ENCODE results near the gene RASA2. TPM values are rescaled to one million over a fixed set of nuclear protein-coding genes. Genes with fewer than 3 reads are reported as not detected.
A peak's percentile ranks its signal among the peaks of the same experiment; 100 is the strongest.

RASA2 gene
- total RNA-seq, 1 donor from 2014 or later = 42.3 TPM

- Mint-ChIP-seq H3K4me3 (no peak overlapping the region), H3K4me1 (peaks cover 7% of the 10 kb centered on the region), H3K9me3 (no peaks in the 10 kb centered on the region), H3K27me3 (no peaks in the 10 kb centered on the region), H3K27ac (no peak overlapping the region), H3K36me3 (ENCODE audit: low read depth) (no peaks in the 10 kb centered on the region)
- CTCF ChIA-PET = interaction anchor here (0.9 to 12.6 kb wide), 6 partner anchors 98 to 424 kb away, joined by 3 to 240 read pairs (median 56); partner anchors contain the start of gene PXYLP1
- TF ChIP-seq CTCF (IDR thresholded peaks at IDR 0.05) = no peak
- intact Hi-C loops (cut with micrococcal nuclease) = loop anchor here (10.0 kb wide), 1 partner anchor 451 kb away; no protein-coding TSS in a partner anchor
- DNase-seq (no peak), ATAC-seq (ENCODE audit: low read depth) (no peak)
- POLR2A ChIA-PET = no interaction called here
Measured at GRCh38 chr3:141456301-141456625, 30.6 kb upstream of the RASA2 start.

- no peak overlapping the region for H3K27ac Mint-ChIP-seq
- ChIA-PET CTCF (interaction anchor here (1.3 to 12.6 kb wide), 4 partner anchors 16 to 226 kb away, joined by 3 to 240 read pairs (median 56); partner anchors contain the start of gene PXYLP1), POLR2A (no interaction called here)
- no peaks in the 10 kb centered on the region for H3K27me3 Mint-ChIP-seq
- H3K4me3 Mint-ChIP-seq = no peak overlapping the region
- no peak for TF ChIP-seq CTCF (IDR thresholded peaks at IDR 0.05)
- intact Hi-C loops (cut with micrococcal nuclease) = loop anchor here (10.0 kb wide), 1 partner anchor 453 kb away; no protein-coding TSS in a partner anchor
- ATAC-seq (ENCODE audit: low read depth) (no peak), DNase-seq (no peak)
- no peaks in the 10 kb centered on the region for H3K9me3 Mint-ChIP-seq
- no peaks in the 10 kb centered on the region for H3K36me3 Mint-ChIP-seq (ENCODE audit: low read depth)
- peaks cover 16% of the 10 kb centered on the region for H3K4me1 Mint-ChIP-seq
Measured at GRCh38 chr3:141457624-141458236, 29.1 kb upstream of the RASA2 start.

GRCh38 chr3:141459008-141459407 lies 27.8 kb upstream of the RASA2 start:
- peaks cover 16% of the 10 kb centered on the region for H3K4me1 Mint-ChIP-seq
- no peak overlapping the region for H3K4me3 Mint-ChIP-seq
- no peaks in the 10 kb centered on the region for H3K27me3 Mint-ChIP-seq
- ChIA-PET POLR2A (interaction anchor here (1.7 kb wide), 1 partner anchor 28 kb away, joined by 6 read pairs; the partner anchor contains the start of gene RASA2), CTCF (interaction anchor here (0.9 to 12.6 kb wide), 8 partner anchors 9 to 186 kb away, joined by 3 to 240 read pairs (median 5); no protein-coding TSS in a partner anchor)
- DNase-seq = no peak
- no peak overlapping the region for H3K27ac Mint-ChIP-seq
- no peak for ATAC-seq (ENCODE audit: low read depth)
- TF ChIP-seq CTCF (IDR thresholded peaks at IDR 0.05) = no peak
- H3K9me3 Mint-ChIP-seq = peaks cover 2% of the 10 kb centered on the region
- no peaks in the 10 kb centered on the region for H3K36me3 Mint-ChIP-seq (ENCODE audit: low read depth)
- intact Hi-C loops (cut with micrococcal nuclease) = loop anchor here (10.0 kb wide), 1 partner anchor 454 kb away; no protein-coding TSS in a partner anchor

- ChIA-PET CTCF (interaction anchor here (0.6 to 12.6 kb wide), 21 partner anchors 8 to 455 kb away, joined by 3 to 240 read pairs (median 4); partner anchors contain the start of gene PXYLP1), POLR2A (interaction anchor here (1.0 to 1.7 kb wide), 4 partner anchors 11 to 100 kb away, joined by 3 to 6 read pairs (median 4); partner anchors contain the start of gene RASA2)
- Mint-ChIP-seq H3K27ac (no peak overlapping the region), H3K4me3 (no peak overlapping the region), H3K36me3 (ENCODE audit: low read depth) (no peaks in the 10 kb centered on the region), H3K9me3 (peaks cover 4% of the 10 kb centered on the region), H3K4me1 (peaks cover 11% of the 10 kb centered on the region), H3K27me3 (no peaks in the 10 kb centered on the region)
- intact Hi-C loops (cut with micrococcal nuclease) = loop anchor here (1.0 to 2.0 kb wide), 9 partner anchors 14 to 821 kb away; partner anchors contain the start of gene RNF7
- TF ChIP-seq CTCF (IDR thresholded peaks at IDR 0.05) = no peak
- ATAC-seq (ENCODE audit: low read depth) (peak; percentile 99), DNase-seq (peak; percentile 67)
Measured at GRCh38 chr3:141460097-141460704, 26.6 kb upstream of the RASA2 start.
